SK-N-SH (cell line): ENCODE measurements around the gene SIGLEC10.

Source experiments
- CHD2 ChIP-seq: fragments of 150-350 bp; IDR thresholded peaks from 2 replicates; pipeline ENCODE4 v1.6.1; 2018; ENCODE audit warnings: low read length; ENCODE audit not compliant: partially characterized antibody
- CTCF ChIP-seq: fragments of 200-600 bp; sonication (generic); IDR thresholded peaks from 2 replicates; pipeline ENCODE4 v1.6.1; 2017; ENCODE audit warnings: antibody characterized with exemption, mild to moderate bottlenecking, moderate library complexity
- ELF1 ChIP-seq: IDR thresholded peaks from 2 replicates; pipeline ENCODE4 v1.4.0; 2012
- GATA2 ChIP-seq: sonication (generic); formaldehyde crosslinking; IDR thresholded peaks from 2 replicates; pipeline ENCODE4 v1.5.0; 2020; ENCODE audit warnings: mild to moderate bottlenecking, missing genetic modification reagents
- JUND ChIP-seq: IDR thresholded peaks from 2 replicates; pipeline ENCODE4 v1.4.0; 2012
- NFIC ChIP-seq: IDR thresholded peaks from 2 replicates; pipeline ENCODE4 v1.4.0; 2012; ENCODE audit warnings: borderline replicate concordance
- POLR2AphosphoS5 ChIP-seq: IDR thresholded peaks from 2 replicates; pipeline ENCODE4 v1.6.1; 2012; ENCODE audit warnings: low read depth, low read length
- ZBTB33 ChIP-seq: IDR thresholded peaks from 2 replicates; pipeline ENCODE4 v1.4.0; 2012; ENCODE audit warnings: low read depth, borderline replicate concordance
- TF ChIP-seq, protein P1 (sequence below): fragments of 150-350 bp; IDR thresholded peaks from 2 replicates; pipeline ENCODE4 v1.6.1; 2017; ENCODE audit warnings: antibody characterized with exemption, low read length, low read depth, borderline replicate concordance

- no peak for TF ChIP-seq CTCF
- no peak for TF ChIP-seq JUND
- no peak for TF ChIP-seq ELF1
- no peak for TF ChIP-seq ZBTB33
- TF ChIP-seq, protein P1, sequence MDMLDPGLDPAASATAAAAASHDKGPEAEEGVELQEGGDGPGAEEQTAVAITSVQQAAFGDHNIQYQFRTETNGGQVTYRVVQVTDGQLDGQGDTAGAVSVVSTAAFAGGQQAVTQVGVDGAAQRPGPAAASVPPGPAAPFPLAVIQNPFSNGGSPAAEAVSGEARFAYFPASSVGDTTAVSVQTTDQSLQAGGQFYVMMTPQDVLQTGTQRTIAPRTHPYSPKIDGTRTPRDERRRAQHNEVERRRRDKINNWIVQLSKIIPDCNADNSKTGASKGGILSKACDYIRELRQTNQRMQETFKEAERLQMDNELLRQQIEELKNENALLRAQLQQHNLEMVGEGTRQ: no peak
- TF ChIP-seq GATA2 (CRISPR knock-in tag): no peak
- no peak for TF ChIP-seq CHD2
- TF ChIP-seq POLR2AphosphoS5: no peak
- TF ChIP-seq NFIC: no peak
Observed at GRCh38 chr19:51377422-51377821, 40.0 kb downstream of the SIGLEC10 start.
